Measurements from ENCODE around the gene PRSS36.

Gene PRSS36

GRCh38 chr16:31113121-31114120, 36.4 kb downstream of the PRSS36 start:
- H3K9me2 ChIP-seq (ENCODE audit: low read depth, low read length) = no peaks in the 10 kb centered on the region
- H3K4me2 ChIP-seq (ENCODE audit: low read length) = no peak overlapping the region
- peaks cover 34% of the 10 kb centered on the region for H3K36me3 ChIP-seq (ENCODE audit: insufficient read depth, low read length)
- no peak overlapping the region for H3K4me3 ChIP-seq (ENCODE audit: low read depth, low read length, poor library complexity, severe bottlenecking)
- no peaks in the 10 kb centered on the region for H3K9me3 ChIP-seq (ENCODE audit: low read length)
- H2AFZ ChIP-seq (ENCODE audit: low read length) = no peak overlapping the region
- H4K20me1 ChIP-seq (ENCODE audit: insufficient read depth, low read length) = no peaks in the 10 kb centered on the region
- H3K27me3 ChIP-seq (ENCODE audit: insufficient read depth, low read length) = no peaks in the 10 kb centered on the region
- H3K79me2 ChIP-seq (ENCODE audit: insufficient read depth, low read length) = peaks cover 5% of the 10 kb centered on the region; the same call in 1 of the 2 replicates
- TF ChIP-seq CTCF (IDR thresholded peaks at IDR 0.05; ENCODE audit: low read length) (no peak), EZH2 (IDR thresholded peaks at IDR 0.05; ENCODE audit: borderline replicate concordance, low read length) (no peak)
- H3K27ac ChIP-seq (ENCODE audit: low read depth, low read length, poor library complexity, severe bottlenecking) = no peak overlapping the region
- H3F3A ChIP-seq (ENCODE audit: insufficient read depth, low read length) = no peaks in the 10 kb centered on the region
- H3K4me1 ChIP-seq (ENCODE audit: insufficient read depth, low read length, severe bottlenecking) = peaks cover 21% of the 10 kb centered on the region
- no peak overlapping the region for H3K9ac ChIP-seq (ENCODE audit: low read length)

- Histone ChIP-seq H3K9ac (ENCODE audit: low read length) (no peak overlapping the region), H3K9me2 (ENCODE audit: low read depth, low read length) (no peaks in the 10 kb centered on the region), H3K27me3 (ENCODE audit: insufficient read depth, low read length) (no peaks in the 10 kb centered on the region), H3K4me1 (ENCODE audit: insufficient read depth, low read length, severe bottlenecking) (peaks cover 20% of the 10 kb centered on the region), H3K36me3 (ENCODE audit: insufficient read depth, low read length) (peaks cover 34% of the 10 kb centered on the region), H3K9me3 (ENCODE audit: low read length) (no peaks in the 10 kb centered on the region), H3K27ac (ENCODE audit: low read depth, low read length, poor library complexity, severe bottlenecking) (no peak overlapping the region), H4K20me1 (ENCODE audit: insufficient read depth, low read length) (no peaks in the 10 kb centered on the region), H3K4me3 (ENCODE audit: low read depth, low read length, poor library complexity, severe bottlenecking) (no peak overlapping the region), H2AFZ (ENCODE audit: low read length) (no peak overlapping the region), H3K4me2 (ENCODE audit: low read length) (no peak overlapping the region), H3F3A (ENCODE audit: insufficient read depth, low read length) (no peaks in the 10 kb centered on the region), H3K79me2 (ENCODE audit: insufficient read depth, low read length) (no peaks in the 10 kb centered on the region)
- TF ChIP-seq CTCF (IDR thresholded peaks at IDR 0.05; ENCODE audit: low read length) = no peak
- no peak for TF ChIP-seq EZH2 (IDR thresholded peaks at IDR 0.05; ENCODE audit: borderline replicate concordance, low read length)
Measured at GRCh38 chr16:31112711-31113110, 37.2 kb downstream of the PRSS36 start.

GRCh38 chr16:31111881-31112466, 37.9 kb downstream of the PRSS36 start:
- Histone ChIP-seq H3K4me2 (ENCODE audit: low read length) (no peak overlapping the region), H3K36me3 (ENCODE audit: insufficient read depth, low read length) (peaks cover 34% of the 10 kb centered on the region), H3K27ac (ENCODE audit: low read depth, low read length, poor library complexity, severe bottlenecking) (no peak overlapping the region), H3K9ac (ENCODE audit: low read length) (no peak overlapping the region), H3K79me2 (ENCODE audit: insufficient read depth, low read length) (no peaks in the 10 kb centered on the region), H3K4me3 (ENCODE audit: low read depth, low read length, poor library complexity, severe bottlenecking) (no peak overlapping the region), H3K27me3 (ENCODE audit: insufficient read depth, low read length) (no peaks in the 10 kb centered on the region), H4K20me1 (ENCODE audit: insufficient read depth, low read length) (no peaks in the 10 kb centered on the region), H2AFZ (ENCODE audit: low read length) (no peak overlapping the region), H3K9me3 (ENCODE audit: low read length) (no peaks in the 10 kb centered on the region), H3F3A (ENCODE audit: insufficient read depth, low read length) (peaks cover 5% of the 10 kb centered on the region), H3K9me2 (ENCODE audit: low read depth, low read length) (no peaks in the 10 kb centered on the region), H3K4me1 (ENCODE audit: insufficient read depth, low read length, severe bottlenecking) (peaks cover 27% of the 10 kb centered on the region)
- TF ChIP-seq CTCF (IDR thresholded peaks at IDR 0.05; ENCODE audit: low read length) (no peak), EZH2 (IDR thresholded peaks at IDR 0.05; ENCODE audit: borderline replicate concordance, low read length) (no peak)

All from OCI-LY1 (cell line).